ENCODE results near the gene WHRN.

Gene WHRN

GRCh38 chr9:114384836-114385396, 120.4 kb downstream of the WHRN start:
- H3K4me3 ChIP-seq (ENCODE audit: low read length) = no peak overlapping the region
- DNase-seq (ENCODE audit: low read depth) = no peak
- TF ChIP-seq CTCF (conservative IDR thresholded peaks at IDR 0.05; ENCODE audit: low read length) = no peak

GRCh38 chr9:114384341-114384740, 120.9 kb downstream of the WHRN start:
- no peak for TF ChIP-seq CTCF (conservative IDR thresholded peaks at IDR 0.05; ENCODE audit: low read length)
- H3K4me3 ChIP-seq (ENCODE audit: low read length) = no peak overlapping the region
- DNase-seq (ENCODE audit: low read depth) = no peak

GRCh38 chr9:114383521-114384231, 121.6 kb downstream of the WHRN start:
- no peak for TF ChIP-seq CTCF (conservative IDR thresholded peaks at IDR 0.05; ENCODE audit: low read length)
- peak; percentile 80 for DNase-seq (ENCODE audit: low read depth)
- H3K4me3 ChIP-seq (ENCODE audit: low read length) = peak overlapping the region; percentile 3; the same call in 1 of the 2 replicates

- 0 out of 2 replicates have a peak, but pooled peaks have one; percentile 19 for TF ChIP-seq CTCF (conservative IDR thresholded peaks at IDR 0.05; ENCODE audit: low read length)
- no peak for DNase-seq (ENCODE audit: low read depth)
- 0 out of 2 replicates have a peak overlapping the region, but pooled peaks have one; percentile 3 for H3K4me3 ChIP-seq (ENCODE audit: low read length)
Observed at GRCh38 chr9:114382699-114383520, 122.4 kb downstream of the WHRN start.

- no peak overlapping the region for H3K4me3 ChIP-seq (ENCODE audit: low read length)
- TF ChIP-seq CTCF (conservative IDR thresholded peaks at IDR 0.05; ENCODE audit: low read length) = no peak
- DNase-seq (ENCODE audit: low read depth) = no peak
Observed at GRCh38 chr9:114378883-114379282, 126.4 kb downstream of the WHRN start.

- TF ChIP-seq CTCF (conservative IDR thresholded peaks at IDR 0.05; ENCODE audit: low read length) = no peak
- DNase-seq (ENCODE audit: low read depth) = no peak
- H3K4me3 ChIP-seq (ENCODE audit: low read length) = no peak overlapping the region
Observed at GRCh38 chr9:114378016-114378415, 127.3 kb downstream of the WHRN start.
